ENCODE results near the gene USP6. TPM values are rescaled to one million over a fixed set of nuclear protein-coding genes. Genes with fewer than 3 reads are reported as not detected.
"Not testable (repeated sequence)": the region's sequence is repeated elsewhere in the genome, so short reads cannot be mapped to it uniquely, and the experiment has no call there.

Gene USP6
- total RNA-seq, 6 donors from 2014 or later: 0.15 to 8.4 (median 0.29) TPM; not detected in 1

GRCh38 chr17:5138616-5139457, 23.0 kb downstream of the USP6 start:
- no peaks in the 10 kb centered on the region for H3K4me1 ChIP-seq
- H3K9me3 ChIP-seq: no peaks in the 10 kb centered on the region
- H3K4me3 ChIP-seq: no peak overlapping the region
- H3K27ac ChIP-seq: no peak overlapping the region
- ATAC-seq (ENCODE audit: low FRiP score in 2 of 2): no peak
- TF ChIP-seq CTCF (IDR thresholded peaks at IDR 0.05) (no peak), EP300 (IDR thresholded peaks at IDR 0.05) (no peak), POLR2AphosphoS5 (IDR thresholded peaks at IDR 0.05) (no peak), POLR2A (IDR thresholded peaks at IDR 0.05) (no peak)
- 89 to 100% methylated on average over 1 to 18 of the region's 24 CpGs for WGBS, 2 donors
- DNase-seq: peak in 1 of 2 donors; percentile 72
- H3K27me3 ChIP-seq: no peaks in the 10 kb centered on the region
- no peaks in the 10 kb centered on the region for H3K36me3 ChIP-seq

- ATAC-seq (ENCODE audit: low FRiP score in 2 of 2) (no peak), DNase-seq (no peak)
- Histone ChIP-seq H3K27me3 (no peaks in the 10 kb centered on the region), H3K4me1 (no peaks in the 10 kb centered on the region), H3K36me3 (no peaks in the 10 kb centered on the region), H3K4me3 (no peak overlapping the region), H3K9me3 (no peaks in the 10 kb centered on the region), H3K27ac (no peak overlapping the region)
- WGBS, 2 donors: 85 to 93% methylated on average over 3 to 5 of the region's 5 CpGs
- TF ChIP-seq POLR2AphosphoS5 (IDR thresholded peaks at IDR 0.05) (no peak), CTCF (IDR thresholded peaks at IDR 0.05) (no peak), EP300 (IDR thresholded peaks at IDR 0.05) (no peak), POLR2A (IDR thresholded peaks at IDR 0.05) (no peak)
Observed at GRCh38 chr17:5139458-5139732, 23.6 kb downstream of the USP6 start.

DNA sequence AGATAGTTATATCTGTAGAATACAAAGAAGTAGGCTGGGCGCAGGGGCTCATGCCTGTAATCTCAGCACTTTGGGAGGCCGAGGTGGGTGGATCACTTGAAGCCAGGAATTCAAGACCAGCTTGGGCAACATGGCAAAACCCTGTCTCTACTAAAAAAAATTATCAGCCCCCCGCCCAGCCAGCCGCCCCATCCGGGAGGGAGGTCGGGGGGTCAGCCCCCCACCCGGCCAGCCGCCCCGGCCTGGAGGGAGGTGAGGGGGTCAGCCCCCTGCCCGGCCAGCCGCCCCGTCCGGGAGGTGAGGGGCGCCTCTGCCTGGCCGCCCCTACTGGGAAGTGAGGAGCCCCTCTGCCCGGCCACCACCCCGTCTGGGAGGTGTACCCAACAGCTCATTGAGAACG, 27.0 kb downstream of the USP6 start:
- WGBS, 2 donors: 82 to 93% methylated on average over 4 to 13 of the region's 18 CpGs
- not testable (repeated sequence) for H3K4me3 ChIP-seq
- peak in 1 of 2 donors; percentile 65 for DNase-seq

GRCh38 chr17:5146122-5146521, 30.3 kb downstream of the USP6 start:
- H3K27me3 ChIP-seq; H3K27ac ChIP-seq; H3K36me3 ChIP-seq; DNase-seq; ATAC-seq (ENCODE audit: low FRiP score in 2 of 2); H3K9me3 ChIP-seq; H3K4me3 ChIP-seq; H3K4me1 ChIP-seq: not testable (repeated sequence)
- 89 to 92% methylated on average over 1 of the region's 1 CpG for WGBS, 2 donors

More for the DNA sequence above, 27.0 kb downstream of the USP6 start:
- H3K4me1 ChIP-seq; H3K27me3 ChIP-seq; H3K9me3 ChIP-seq; H3K36me3 ChIP-seq; ATAC-seq (ENCODE audit: low FRiP score in 2 of 2); H3K27ac ChIP-seq: not testable (repeated sequence)

DNA sequence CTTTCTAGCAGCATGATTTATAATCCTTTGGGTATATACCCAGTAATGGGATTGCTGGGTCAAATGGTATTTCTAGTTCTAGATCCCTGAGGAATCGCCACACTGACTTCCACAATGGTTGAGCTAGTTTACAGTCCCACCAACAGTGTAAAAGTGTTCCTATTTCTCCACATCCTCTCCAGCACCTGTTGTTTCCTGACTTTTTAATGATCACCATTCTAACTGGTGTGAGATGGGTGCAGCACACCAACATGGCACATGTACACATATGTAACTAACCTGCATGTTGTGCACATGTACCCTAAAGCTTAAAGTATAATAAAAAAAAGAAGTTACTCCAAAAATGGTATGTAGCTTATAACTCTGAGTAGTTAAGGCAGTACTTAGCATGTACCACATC, 44.9 kb downstream of the USP6 start:
- H3K27ac ChIP-seq; DNase-seq; H3K4me1 ChIP-seq; H3K9me3 ChIP-seq; ATAC-seq (ENCODE audit: low FRiP score in 2 of 2); H3K27me3 ChIP-seq; H3K36me3 ChIP-seq; H3K4me3 ChIP-seq: not testable (repeated sequence)
- 73% methylated on average over 1 of the region's 1 CpG; no CpG with 5 or more reads in 1 of the 2 donors for WGBS, 2 donors

DNA sequence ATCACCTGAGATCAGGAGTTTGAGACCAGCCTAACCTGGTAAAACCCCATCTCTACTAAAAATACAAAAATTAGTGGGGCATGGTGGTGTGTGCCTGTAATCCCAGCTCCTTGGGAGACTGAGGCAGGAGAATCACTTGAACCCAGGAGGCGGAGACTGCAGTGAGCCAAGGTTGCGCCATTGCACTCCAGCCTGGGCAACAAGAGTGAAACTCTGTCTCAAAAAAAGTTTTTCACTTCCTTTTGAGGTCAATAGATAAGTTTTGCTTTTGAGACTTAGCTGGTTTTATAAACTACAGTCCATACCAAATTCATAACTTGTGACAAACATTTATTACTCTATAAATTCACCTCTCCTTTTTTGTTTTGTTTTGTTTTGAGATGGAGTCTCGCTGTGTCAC, 46.0 kb downstream of the USP6 start:
- H3K4me1 ChIP-seq; H3K36me3 ChIP-seq; ATAC-seq (ENCODE audit: low FRiP score in 2 of 2); H3K4me3 ChIP-seq; H3K27ac ChIP-seq; H3K27me3 ChIP-seq; H3K9me3 ChIP-seq; DNase-seq: not testable (repeated sequence)
- 82 to 83% methylated on average over 3 of the region's 3 CpGs for WGBS, 2 donors

DNA sequence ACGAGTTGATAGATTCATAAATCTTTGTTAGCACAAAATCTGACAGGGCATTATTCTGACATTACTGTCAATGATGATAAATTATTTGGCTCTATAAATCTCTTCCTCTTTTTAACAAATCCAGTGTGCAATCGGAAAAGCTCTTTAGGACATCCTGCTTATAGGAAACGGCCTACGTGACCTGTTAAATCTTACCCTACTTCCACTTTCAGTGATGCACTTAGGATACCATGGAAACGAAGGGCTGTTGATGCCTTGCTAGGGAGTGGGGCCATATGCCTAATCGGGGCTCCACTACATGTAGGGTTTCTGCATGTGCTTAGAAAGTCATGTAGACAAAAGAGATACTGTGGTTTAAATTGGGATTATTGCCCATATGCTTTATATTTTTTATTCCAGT, 48.6 kb downstream of the USP6 start:
- no peak for TF ChIP-seq POLR2AphosphoS5 (IDR thresholded peaks at IDR 0.05)
- no peak for TF ChIP-seq EP300 (IDR thresholded peaks at IDR 0.05)
- no peak for TF ChIP-seq CTCF (IDR thresholded peaks at IDR 0.05)
- WGBS, 2 donors: 44 to 59% methylated on average over 6 of the region's 6 CpGs
- Histone ChIP-seq H3K4me1 (no peaks in the 10 kb centered on the region), H3K36me3 (no peaks in the 10 kb centered on the region), H3K9me3 (no peaks in the 10 kb centered on the region), H3K27ac (no peak overlapping the region), H3K4me3 (no peak overlapping the region), H3K27me3 (no peaks in the 10 kb centered on the region)
- DNase-seq: no peak
- peak; percentile 38 to 53 for ATAC-seq (ENCODE audit: low FRiP score in 2 of 2)

DNA sequence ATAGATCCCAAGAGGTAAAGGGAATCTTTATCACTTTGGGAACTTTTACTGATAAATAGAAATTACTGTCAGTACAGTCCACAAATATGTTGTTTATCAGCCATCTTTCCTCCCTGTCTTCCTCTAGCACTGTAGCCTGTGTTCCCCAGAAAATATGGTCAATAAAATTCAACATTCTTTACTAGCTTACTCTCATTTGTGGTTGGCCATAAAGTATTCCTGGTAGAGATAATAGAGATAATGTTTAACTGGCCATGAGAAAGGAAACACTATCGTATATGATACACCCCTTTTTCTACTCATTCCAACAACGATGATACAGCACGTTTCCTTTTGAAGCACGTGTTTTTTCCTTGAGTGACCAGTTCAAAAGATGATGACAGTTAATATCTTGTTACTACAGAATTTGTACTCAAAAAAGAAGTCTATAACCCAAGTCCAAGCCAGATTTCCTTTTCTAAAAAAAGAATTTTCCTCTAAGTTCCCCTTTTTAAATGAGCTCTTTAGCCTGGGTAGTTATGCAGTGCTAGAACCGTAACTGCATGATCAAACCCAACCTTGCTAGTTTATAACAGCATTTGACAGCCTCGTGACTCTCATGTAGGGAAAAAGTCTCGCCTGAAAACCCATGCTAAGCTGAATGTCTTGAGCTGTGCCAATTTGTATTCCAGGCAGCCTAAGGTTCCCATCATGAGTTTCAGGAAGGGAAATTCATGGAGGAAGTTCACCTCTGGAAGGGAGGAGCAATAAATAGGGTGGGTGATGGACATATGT, 50.1 kb downstream of the USP6 start:
- H3K27ac ChIP-seq; H3K36me3 ChIP-seq; H3K9me3 ChIP-seq; ATAC-seq (ENCODE audit: low FRiP score in 2 of 2); DNase-seq; H3K27me3 ChIP-seq; H3K4me1 ChIP-seq; H3K4me3 ChIP-seq: not testable (repeated sequence)
- 56% methylated on average over 6 of the region's 7 CpGs for whole genome bisulfite sequencing, 2 donors

GRCh38 chr17:5175027-5175426, 59.2 kb downstream of the USP6 start:
- DNase-seq; H3K27ac ChIP-seq; H3K4me1 ChIP-seq; ATAC-seq (ENCODE audit: low FRiP score in 2 of 2); H3K4me3 ChIP-seq; H3K27me3 ChIP-seq: not testable (repeated sequence)
- 86 to 94% methylated on average over 1 to 7 of the region's 7 CpGs for WGBS, 2 donors
- Histone ChIP-seq H3K9me3 (peaks cover 30 to 62% (median 51%) of the 10 kb centered on the region in 4 donors), H3K36me3 (peaks cover 0 to 11% (median 4%) of the 10 kb centered on the region in 4 donors)

All from upper lobe of left lung (tissue), 6 donors.